ENCODE measurements around the gene SSX2B. TPM values are rescaled to one million over a fixed set of nuclear protein-coding genes. Genes with fewer than 3 reads are reported as not detected.
"Not testable (repeated sequence)": the region's sequence is repeated elsewhere in the genome, so short reads cannot be mapped to it uniquely, and the experiment has no call there.

SSX2B gene, protein sequence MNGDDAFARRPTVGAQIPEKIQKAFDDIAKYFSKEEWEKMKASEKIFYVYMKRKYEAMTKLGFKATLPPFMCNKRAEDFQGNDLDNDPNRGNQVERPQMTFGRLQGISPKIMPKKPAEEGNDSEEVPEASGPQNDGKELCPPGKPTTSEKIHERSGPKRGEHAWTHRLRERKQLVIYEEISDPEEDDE
- not detected in 2 replicates for total RNA-seq
- not detected in 2 replicates for polyA plus RNA-seq
- not detected in 2 replicates for polyA plus RNA-seq (2012)
- not detected in 2 replicates for polyA minus RNA-seq (ENCODE audit: low replicate concordance)

DNA sequence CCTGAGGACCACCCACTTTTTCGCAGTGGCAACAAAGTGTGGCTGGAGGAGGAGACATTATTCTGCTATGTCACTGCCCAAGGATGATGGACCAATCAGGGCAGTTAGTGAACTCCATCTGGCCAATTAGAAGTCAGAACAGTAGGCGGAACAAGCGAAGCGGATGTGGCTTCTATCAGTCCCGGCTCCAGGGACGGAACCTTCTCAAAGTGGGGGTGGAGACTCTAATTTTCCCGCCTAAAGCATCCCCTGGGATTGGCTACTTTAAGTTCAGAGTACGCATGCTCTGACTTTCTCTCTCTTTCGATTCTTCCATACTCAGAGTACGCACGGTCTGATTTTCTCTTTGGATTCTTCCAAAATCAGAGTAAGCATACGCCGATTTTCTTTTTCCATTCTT, at the start of gene SSX2B:
Gene SSX2B (plus strand): TSS at position 301 of the 400 bp plus-strand sequence. CDS start 1,429 bp downstream, outside the sequence.
- not testable (repeated sequence) for H3K9me3 ChIP-seq (ENCODE audit: control insufficient read depth, insufficient read depth, low read depth, low read length); DNase-seq (ENCODE audit: low read depth in 2 of 2); H3K9ac ChIP-seq (ENCODE audit: insufficient read depth, low read length); H3K27ac ChIP-seq (ENCODE audit: insufficient read depth, low read length); H3K36me3 ChIP-seq (ENCODE audit: control insufficient read depth, insufficient read depth, low read length); H2AFZ ChIP-seq (ENCODE audit: low read length); H3K4me3 ChIP-seq (replicated peaks in 1 of 4; ENCODE audit: control extremely low read depth in 1 of 4, insufficient read depth in 1 of 4, low read depth in 3 of 4, low read length in 4 of 4); H3K4me2 ChIP-seq (ENCODE audit: extremely low read depth, insufficient read depth, low read length); H3K79me2 ChIP-seq (ENCODE audit: control insufficient read depth, insufficient read depth, low read length); H3K27me3 ChIP-seq (ENCODE audit: control insufficient read depth, insufficient read depth, low read length); H4K20me1 ChIP-seq (ENCODE audit: control insufficient read depth, extremely low read depth, insufficient read depth, low read length); H3K4me1 ChIP-seq (ENCODE audit: control insufficient read depth, extremely low read depth, insufficient read depth, low read length)

DNA sequence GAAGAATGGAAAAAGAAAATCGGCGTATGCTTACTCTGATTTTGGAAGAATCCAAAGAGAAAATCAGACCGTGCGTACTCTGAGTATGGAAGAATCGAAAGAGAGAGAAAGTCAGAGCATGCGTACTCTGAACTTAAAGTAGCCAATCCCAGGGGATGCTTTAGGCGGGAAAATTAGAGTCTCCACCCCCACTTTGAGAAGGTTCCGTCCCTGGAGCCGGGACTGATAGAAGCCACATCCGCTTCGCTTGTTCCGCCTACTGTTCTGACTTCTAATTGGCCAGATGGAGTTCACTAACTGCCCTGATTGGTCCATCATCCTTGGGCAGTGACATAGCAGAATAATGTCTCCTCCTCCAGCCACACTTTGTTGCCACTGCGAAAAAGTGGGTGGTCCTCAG, 44.0 kb upstream of the SSX2B start, which contains the start of gene SSX2:
Gene SSX2 (minus strand): TSS at position 101 of the 400 bp plus-strand sequence. CDS start 1,429 bp downstream, outside the sequence.
- not testable (repeated sequence) for H3K4me1 ChIP-seq (ENCODE audit: control insufficient read depth, extremely low read depth, insufficient read depth, low read length); H3K79me2 ChIP-seq (ENCODE audit: control insufficient read depth, insufficient read depth, low read length); H3K9me3 ChIP-seq (ENCODE audit: control insufficient read depth, insufficient read depth, low read depth, low read length); H3K9ac ChIP-seq (ENCODE audit: insufficient read depth, low read length); H3K36me3 ChIP-seq (ENCODE audit: control insufficient read depth, insufficient read depth, low read length); H3K27ac ChIP-seq (ENCODE audit: insufficient read depth, low read length); H4K20me1 ChIP-seq (ENCODE audit: control insufficient read depth, extremely low read depth, insufficient read depth, low read length); H3K4me2 ChIP-seq (ENCODE audit: extremely low read depth, insufficient read depth, low read length); H3K27me3 ChIP-seq (ENCODE audit: control insufficient read depth, insufficient read depth, low read length); H3K4me3 ChIP-seq (replicated peaks in 1 of 4; ENCODE audit: control extremely low read depth in 1 of 4, insufficient read depth in 1 of 4, low read depth in 3 of 4, low read length in 4 of 4); DNase-seq (ENCODE audit: low read depth in 2 of 2); H2AFZ ChIP-seq (ENCODE audit: low read length)

DNA sequence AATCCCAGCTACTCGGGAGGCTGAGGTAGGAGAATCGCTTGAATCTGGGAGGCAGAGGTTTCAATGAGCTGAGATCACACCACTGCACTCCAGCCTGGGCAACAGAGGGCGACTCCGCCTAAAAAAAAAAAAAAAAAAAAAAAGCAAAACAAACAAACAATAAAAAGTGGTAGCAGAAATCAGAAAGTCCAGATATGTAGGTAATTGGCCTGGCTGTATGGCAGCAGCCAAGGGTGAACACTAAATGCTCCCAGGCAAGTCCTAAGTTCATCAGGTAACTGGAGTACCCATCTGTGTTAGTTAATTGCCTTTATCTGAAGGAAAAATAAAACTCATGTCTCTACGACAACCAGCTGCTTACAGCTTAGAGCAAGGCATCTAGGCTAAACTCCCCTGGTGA, 14.9 kb downstream of the SSX2B start:
- not testable (repeated sequence) for H3K9me3 ChIP-seq (ENCODE audit: control insufficient read depth, insufficient read depth, low read depth, low read length); H3K4me1 ChIP-seq (ENCODE audit: control insufficient read depth, extremely low read depth, insufficient read depth, low read length); DNase-seq (ENCODE audit: low read depth in 2 of 2); H4K20me1 ChIP-seq (ENCODE audit: control insufficient read depth, extremely low read depth, insufficient read depth, low read length); H3K4me2 ChIP-seq (ENCODE audit: extremely low read depth, insufficient read depth, low read length); H3K36me3 ChIP-seq (ENCODE audit: control insufficient read depth, insufficient read depth, low read length); H3K4me3 ChIP-seq (replicated peaks in 1 of 4; ENCODE audit: control extremely low read depth in 1 of 4, insufficient read depth in 1 of 4, low read depth in 3 of 4, low read length in 4 of 4); H2AFZ ChIP-seq (ENCODE audit: low read length); H3K27ac ChIP-seq (ENCODE audit: insufficient read depth, low read length); H3K9ac ChIP-seq (ENCODE audit: insufficient read depth, low read length); H3K27me3 ChIP-seq (ENCODE audit: control insufficient read depth, insufficient read depth, low read length); H3K79me2 ChIP-seq (ENCODE audit: control insufficient read depth, insufficient read depth, low read length)

DNA sequence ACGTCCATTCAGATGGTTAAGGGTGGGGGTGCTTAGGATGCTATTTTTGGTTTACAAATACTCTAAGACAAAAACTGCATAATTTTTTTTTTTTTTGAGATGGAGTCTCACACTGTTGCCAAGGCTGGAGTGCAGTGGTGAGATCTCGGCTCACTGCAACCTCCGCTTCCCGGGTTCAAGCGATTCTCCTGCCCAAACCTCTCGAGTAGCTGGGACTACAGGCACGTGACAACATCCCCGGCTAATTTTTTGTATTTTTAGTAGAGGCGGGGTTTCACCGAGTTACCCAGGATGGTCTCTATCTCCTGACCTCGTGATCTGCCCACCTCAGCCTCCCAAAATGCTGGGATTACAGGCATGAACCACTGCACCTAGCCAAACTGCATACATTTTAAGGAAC, 22.5 kb downstream of the SSX2B start:
- not testable (repeated sequence) for H2AFZ ChIP-seq (ENCODE audit: low read length); H3K36me3 ChIP-seq (ENCODE audit: control insufficient read depth, insufficient read depth, low read length)

DNA sequence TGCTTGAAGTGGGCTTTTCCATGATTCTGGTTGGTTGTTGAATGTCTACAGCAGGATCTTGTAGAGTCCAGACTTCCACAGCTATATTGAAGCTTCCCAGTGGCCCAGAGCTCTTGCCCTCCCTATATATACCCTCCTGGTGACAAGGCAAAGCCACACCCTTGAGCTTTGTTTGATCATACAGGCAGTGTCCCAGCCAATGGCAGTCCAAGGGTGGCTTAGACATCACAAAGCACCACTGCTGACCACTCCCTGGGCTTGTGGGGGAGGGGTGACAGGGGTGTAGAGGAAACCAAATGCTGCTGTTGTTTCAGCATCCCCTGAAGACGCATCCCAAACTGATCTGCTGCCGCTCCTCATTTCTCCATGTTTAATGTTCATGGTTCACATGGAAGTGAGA, 46.3 kb downstream of the SSX2B start, which contains the start of gene SPANXN5:
Gene SPANXN5 (minus strand): TSS at position 101 of the 400 bp plus-strand sequence. CDS start 79 bp downstream, at position 22.
- not testable (repeated sequence) for H4K20me1 ChIP-seq (ENCODE audit: control insufficient read depth, extremely low read depth, insufficient read depth, low read length); H3K4me1 ChIP-seq (ENCODE audit: control insufficient read depth, extremely low read depth, insufficient read depth, low read length); H3K4me3 ChIP-seq (replicated peaks in 1 of 4; ENCODE audit: control extremely low read depth in 1 of 4, insufficient read depth in 1 of 4, low read depth in 3 of 4, low read length in 4 of 4); H3K36me3 ChIP-seq (ENCODE audit: control insufficient read depth, insufficient read depth, low read length); DNase-seq (ENCODE audit: low read depth in 2 of 2); H2AFZ ChIP-seq (ENCODE audit: low read length); H3K4me2 ChIP-seq (ENCODE audit: extremely low read depth, insufficient read depth, low read length); H3K9me3 ChIP-seq (ENCODE audit: control insufficient read depth, insufficient read depth, low read depth, low read length); H3K9ac ChIP-seq (ENCODE audit: insufficient read depth, low read length); H3K27ac ChIP-seq (ENCODE audit: insufficient read depth, low read length); H3K79me2 ChIP-seq (ENCODE audit: control insufficient read depth, insufficient read depth, low read length); H3K27me3 ChIP-seq (ENCODE audit: control insufficient read depth, insufficient read depth, low read length)

More for the DNA sequence above, 22.5 kb downstream of the SSX2B start:
- not testable (repeated sequence) for H3K27me3 ChIP-seq (ENCODE audit: control insufficient read depth, insufficient read depth, low read length); H3K9ac ChIP-seq (ENCODE audit: insufficient read depth, low read length); H3K79me2 ChIP-seq (ENCODE audit: control insufficient read depth, insufficient read depth, low read length); H3K4me3 ChIP-seq (replicated peaks in 1 of 4; ENCODE audit: control extremely low read depth in 1 of 4, insufficient read depth in 1 of 4, low read depth in 3 of 4, low read length in 4 of 4); H3K27ac ChIP-seq (ENCODE audit: insufficient read depth, low read length); DNase-seq (ENCODE audit: low read depth in 2 of 2); H3K4me2 ChIP-seq (ENCODE audit: extremely low read depth, insufficient read depth, low read length); H3K4me1 ChIP-seq (ENCODE audit: control insufficient read depth, extremely low read depth, insufficient read depth, low read length); H4K20me1 ChIP-seq (ENCODE audit: control insufficient read depth, extremely low read depth, insufficient read depth, low read length); H3K9me3 ChIP-seq (ENCODE audit: control insufficient read depth, insufficient read depth, low read depth, low read length)

DNA sequence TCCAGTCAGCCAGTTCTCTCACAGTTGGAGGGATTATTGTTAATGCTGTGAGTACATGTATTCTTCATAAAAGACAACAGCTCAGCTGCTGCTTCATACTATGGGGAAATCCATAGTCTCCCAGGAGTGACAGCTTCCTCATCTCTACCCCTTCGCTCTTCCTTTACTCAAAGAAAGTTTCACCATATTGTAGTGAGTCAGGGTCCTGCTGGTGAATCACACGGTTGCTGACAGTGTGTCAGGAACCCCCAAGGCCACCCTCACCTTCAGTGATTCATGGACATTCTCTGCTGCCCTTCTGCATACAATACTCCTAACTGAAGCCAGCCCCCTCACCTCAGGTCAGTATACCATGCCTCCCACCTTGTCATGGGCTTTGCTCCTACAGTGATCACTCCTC, 53.8 kb downstream of the SSX2B start:
- not testable (repeated sequence) for DNase-seq (ENCODE audit: low read depth in 2 of 2)

More for the DNA sequence above, 53.8 kb downstream of the SSX2B start:
- not testable (repeated sequence) for H3K4me1 ChIP-seq (ENCODE audit: control insufficient read depth, extremely low read depth, insufficient read depth, low read length); H3K9me3 ChIP-seq (ENCODE audit: control insufficient read depth, insufficient read depth, low read depth, low read length); H3K4me3 ChIP-seq (replicated peaks in 1 of 4; ENCODE audit: control extremely low read depth in 1 of 4, insufficient read depth in 1 of 4, low read depth in 3 of 4, low read length in 4 of 4); H4K20me1 ChIP-seq (ENCODE audit: control insufficient read depth, extremely low read depth, insufficient read depth, low read length); H3K79me2 ChIP-seq (ENCODE audit: control insufficient read depth, insufficient read depth, low read length); H3K27ac ChIP-seq (ENCODE audit: insufficient read depth, low read length); H3K9ac ChIP-seq (ENCODE audit: insufficient read depth, low read length); H3K36me3 ChIP-seq (ENCODE audit: control insufficient read depth, insufficient read depth, low read length); H2AFZ ChIP-seq (ENCODE audit: low read length); H3K27me3 ChIP-seq (ENCODE audit: control insufficient read depth, insufficient read depth, low read length); H3K4me2 ChIP-seq (ENCODE audit: extremely low read depth, insufficient read depth, low read length)
